Measurements from ENCODE around the gene TRIM28.
"Not testable (repeated sequence)": the region's sequence is repeated elsewhere in the genome, so short reads cannot be mapped to it uniquely, and the experiment has no call there.

The TRIM28 gene

DNA sequence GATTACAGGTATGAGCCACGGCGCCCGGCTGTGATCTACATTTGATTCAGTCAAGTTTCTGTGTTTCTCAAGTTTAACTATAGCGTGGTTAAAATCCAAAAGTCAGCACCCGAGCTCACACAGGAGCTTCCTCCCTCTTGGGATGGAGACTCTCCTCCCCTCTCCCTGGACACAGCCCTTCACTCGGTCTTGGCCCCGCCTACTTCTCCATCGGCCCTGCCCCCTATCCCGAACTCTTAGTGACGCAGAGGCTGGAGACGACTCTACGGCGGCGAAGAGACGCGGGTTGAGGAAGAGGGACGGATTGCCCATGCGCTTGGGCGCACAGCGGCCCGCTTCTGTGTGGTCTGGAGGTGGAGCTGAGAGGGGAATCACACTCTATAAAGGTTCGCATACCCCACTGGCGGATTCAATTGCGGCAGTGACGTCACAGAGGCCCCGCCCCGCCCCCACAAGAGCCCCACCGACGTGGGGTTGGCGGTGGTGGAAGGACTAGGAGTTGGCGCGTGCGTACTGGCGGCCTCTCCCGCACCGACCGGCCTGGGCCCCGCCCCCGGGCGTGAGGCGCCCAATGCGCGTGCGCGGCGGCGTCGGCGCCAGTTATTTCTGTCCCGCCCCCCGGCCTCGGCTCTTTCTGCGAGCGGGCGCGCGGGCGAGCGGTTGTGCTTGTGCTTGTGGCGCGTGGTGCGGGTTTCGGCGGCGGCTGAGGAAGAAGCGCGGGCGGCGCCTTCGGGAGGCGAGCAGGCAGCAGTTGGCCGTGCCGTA is at the start of gene TRIM28:
TRIM28 (plus strand) TSS at position 239 of the 765 bp plus-strand sequence. CDS start 694 bp downstream, outside the sequence.
- DNase-seq: peak; percentile 99

DNA sequence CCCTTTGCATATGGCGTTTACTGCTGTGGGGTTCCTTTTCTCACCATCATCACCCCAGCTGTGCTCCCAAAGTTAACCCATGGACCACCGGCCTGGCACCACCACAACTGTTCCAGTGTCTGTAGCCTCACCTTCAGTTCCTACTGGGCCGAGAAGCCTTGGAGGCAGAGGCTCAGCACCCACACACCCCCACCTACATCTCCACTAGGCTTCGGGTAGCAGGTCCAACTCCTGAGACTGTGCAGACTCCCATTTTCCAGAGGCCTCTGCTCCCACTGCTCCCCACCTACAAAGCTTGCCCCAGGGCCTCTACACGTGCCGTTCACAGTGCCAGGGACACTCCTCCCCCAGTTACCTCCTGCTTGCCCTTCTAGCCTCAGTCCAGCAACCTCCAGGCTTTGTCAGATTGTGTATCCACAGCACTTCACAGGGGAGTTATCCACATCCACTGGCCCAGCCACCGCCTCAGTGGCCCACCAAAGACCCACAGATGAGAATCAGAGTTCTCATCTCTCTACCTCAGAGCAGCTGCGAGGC is 46.2 kb upstream of the TRIM28 start:
- DNase-seq: no peak

DNA sequence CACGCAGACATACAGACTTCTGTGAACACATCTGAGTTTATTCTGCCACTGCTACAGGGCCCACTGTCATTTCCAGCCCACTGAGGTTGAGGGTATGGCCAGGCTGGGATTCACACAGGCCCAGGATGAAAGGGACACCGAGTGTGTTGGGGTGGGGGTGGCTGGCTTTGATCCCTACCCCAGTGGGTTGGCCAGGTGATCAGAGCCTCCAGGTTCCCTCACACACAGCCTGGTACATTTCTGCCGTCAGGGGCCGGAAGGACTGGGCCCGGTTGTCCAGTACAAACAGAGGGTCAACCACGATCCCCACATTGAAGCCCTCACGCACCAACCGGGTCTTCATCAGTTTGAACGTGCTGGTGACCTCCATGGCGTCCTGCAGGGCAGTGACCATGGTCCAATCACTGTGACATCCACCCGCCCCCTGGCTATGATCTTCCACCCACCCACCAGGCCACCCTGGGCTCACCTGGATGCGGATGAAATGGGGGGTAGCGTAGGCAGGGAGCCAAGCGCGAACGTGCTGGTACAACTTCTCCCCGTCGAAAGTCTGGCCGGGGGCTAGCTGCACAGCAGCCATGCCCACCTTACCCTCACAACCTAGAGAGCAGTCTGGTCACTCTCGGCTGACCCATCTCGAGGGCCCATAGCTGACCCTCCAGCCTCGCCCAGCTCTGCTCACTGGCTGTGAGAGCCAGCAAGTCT is 45.4 kb upstream of the TRIM28 start:
- DNase-seq: no peak

DNA sequence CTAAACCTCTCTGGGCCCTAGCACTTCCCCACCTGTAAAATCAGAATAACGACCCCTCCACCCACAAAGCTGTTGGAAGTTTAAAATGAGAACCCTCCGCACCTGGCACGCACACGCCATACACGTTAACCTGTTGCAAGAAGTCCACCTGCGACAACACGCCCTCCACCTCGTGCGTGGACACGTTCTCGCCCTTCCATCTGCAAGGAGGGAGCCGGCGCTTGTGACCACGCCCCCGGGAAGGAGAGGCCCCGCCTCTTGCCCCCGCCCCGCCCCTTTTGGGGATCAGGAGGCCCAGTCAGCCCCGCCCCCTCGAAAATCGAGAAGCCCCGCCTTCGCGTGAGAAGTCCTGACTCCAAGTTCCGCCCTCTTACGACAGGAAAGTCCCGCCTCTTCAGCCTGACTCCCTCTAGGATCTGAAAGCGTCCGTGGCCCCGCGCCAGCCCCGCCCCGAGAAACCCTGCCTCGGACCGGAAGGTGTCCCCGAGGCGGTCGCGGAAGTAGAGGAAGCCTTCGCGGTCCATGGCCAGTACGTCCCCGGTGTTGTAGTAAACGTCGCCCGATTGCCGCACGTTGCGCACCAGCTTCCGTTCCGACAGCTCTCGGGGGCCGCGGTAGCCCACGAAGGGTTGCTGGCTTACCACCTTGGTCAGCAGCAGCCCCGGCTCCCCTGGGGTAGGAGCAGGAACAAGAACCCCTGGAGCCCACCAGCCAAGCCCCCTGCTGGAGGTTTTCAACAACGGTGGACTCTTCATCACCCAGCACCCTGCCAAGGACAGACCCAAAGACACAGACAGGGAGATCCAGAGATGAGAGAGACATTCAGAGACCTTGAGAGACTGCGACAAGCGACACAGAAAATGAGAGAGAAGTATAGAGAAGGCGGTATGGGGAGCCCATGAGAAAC is 44.6 kb upstream of the TRIM28 start:
- peak; percentile 96 for DNase-seq

DNA sequence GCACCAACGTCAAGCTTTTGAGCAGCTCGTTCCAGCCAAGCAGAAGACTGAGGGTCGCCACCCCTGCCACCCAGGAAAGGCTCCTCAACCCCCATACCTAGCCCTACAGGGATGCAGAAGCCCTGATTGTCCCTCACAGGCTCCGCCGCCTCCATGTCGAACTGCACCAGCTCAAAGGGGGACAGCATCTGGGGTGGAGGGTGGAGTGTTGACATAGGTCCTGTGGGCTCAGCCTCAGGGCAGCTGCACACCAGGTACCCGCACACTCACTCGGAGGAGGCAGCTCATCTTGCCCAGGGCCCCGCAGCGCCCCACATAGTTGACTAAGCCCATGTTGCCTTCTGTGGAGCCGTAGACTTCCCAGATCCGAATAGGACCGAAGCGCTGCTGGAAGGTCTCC is 43.6 kb upstream of the TRIM28 start:
- no peak for DNase-seq

DNA sequence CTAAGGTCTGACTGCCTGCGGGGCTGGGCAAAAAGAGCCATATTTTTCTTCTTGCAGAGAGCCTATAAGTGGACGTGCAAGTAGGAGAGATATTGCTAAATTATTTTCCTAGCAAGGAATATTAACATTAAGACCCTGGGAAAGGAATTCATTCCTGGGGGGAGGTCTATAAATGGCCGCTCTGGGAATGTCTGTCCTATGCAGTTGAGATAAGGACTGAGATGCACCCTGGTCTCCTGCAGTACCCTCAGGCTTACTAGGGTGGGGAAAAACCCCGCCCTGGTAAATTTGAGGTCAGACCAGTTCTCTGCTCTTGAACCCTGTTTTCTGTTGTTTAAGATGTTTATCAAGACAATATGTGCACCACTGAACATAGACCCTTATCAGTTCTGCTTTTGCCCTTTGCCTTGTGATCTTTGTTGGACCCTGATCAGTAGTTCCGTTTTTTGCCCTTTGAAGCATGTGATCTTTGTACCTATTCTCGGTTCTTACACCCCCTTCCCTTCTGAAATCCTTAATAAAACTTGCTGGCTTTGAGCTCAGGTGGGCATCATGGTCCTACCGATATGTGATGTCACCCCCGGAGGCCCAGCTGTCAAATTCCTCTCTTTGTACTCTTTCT is 36.2 kb upstream of the TRIM28 start:
- not testable (repeated sequence) for DNase-seq

DNA sequence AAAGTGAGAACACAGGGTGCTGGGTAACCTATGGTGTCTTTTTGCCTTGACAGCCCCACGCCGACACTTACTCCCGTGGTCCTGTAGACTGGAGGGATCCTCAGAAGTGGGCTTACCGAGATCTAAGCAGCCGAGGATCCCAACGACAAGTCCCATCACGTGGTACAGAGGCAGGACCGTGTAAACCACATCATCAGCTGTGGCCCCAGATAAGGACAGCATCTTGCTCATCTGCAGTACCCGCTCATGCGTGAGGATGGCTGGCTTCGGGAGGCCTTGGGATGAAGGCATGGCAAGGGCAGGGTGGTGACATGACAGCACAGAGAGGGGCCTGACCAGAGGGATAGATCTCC is 34.2 kb upstream of the TRIM28 start:
- no peak for DNase-seq

DNA sequence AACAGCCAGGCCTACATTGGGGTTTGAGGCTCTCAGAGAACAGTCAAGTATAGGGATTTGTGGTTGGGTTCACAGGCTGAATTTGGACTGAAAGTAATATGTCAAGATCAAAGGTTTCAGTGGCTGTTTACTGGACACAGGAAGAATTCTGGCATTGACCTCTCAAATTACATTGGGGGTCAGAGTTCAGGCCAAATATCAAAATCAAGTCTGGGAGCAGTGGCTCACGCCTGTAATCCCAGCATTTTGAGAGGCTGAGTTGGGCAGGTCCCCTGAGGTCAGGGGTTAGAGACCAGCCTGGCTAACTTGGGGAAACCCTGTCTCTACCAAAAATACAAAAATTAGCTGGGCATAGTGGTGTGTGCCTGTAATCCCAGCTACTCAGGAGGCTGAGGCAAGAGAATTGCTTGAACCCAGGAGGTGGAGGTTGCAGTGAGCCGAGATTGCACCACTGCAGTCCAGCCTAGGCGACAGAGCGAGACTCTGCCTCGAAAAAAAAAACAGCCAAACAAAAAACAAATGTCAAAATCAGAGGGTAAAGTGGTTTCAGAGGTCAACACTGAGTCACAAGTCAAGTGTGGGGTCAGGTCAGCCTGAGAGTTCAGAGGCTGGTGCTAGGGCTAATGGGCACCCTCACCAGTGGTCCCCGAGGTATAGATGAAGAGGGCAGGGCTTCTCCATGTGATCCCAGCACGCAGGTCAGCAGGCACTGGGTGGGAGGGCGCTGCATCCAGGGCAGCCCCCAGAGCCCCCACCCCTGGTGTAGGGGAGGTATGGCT is 33.6 kb upstream of the TRIM28 start:
- DNase-seq: no peak

DNA sequence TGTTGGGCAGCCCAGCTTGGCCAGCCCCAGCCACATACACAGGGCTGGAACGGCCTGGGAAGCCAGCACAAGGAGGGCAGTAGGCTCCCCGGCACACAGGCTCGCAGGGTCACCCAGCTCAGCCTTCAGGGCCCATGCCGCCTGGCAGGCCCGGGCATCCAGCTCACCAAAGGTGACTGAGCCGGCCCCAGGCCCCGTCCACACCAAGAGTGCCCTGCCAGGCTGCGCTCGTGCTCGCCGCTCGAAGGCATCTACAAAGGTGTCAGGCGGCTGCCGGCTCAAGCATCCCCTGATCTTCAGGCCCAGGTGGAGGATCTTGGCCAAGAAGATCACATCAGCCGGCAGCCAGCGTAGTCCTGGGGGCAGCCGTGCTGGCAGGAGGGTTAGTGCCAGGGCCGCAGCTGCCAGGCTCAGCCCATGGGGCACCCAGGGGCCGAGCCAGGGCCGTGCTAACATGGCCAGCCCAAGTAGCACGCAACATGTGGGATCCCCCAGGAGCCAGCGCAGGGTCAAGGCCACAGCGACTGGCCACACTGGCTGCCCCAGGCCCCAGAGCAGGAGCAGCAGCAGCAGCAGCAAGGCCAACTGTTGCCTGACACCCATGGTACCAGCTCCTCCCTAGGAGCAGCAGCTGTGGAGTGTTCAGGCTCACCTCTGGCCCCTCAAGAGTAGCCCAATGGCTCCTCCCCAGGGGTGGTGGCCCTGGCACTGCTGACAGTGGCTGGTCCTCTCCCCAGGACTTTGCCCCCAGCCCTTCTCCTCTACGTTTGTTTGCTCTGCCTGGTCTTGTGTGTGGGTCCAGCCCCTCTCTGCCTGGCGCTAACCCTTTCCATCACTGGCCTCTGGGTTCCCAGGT is 32.3 kb upstream of the TRIM28 start, which contains the start of gene SLC27A5:
SLC27A5 (minus strand) TSS at position 640 of the 856 bp plus-strand sequence; CDS start at position 603, 37 bp downstream.
- DNase-seq: no peak

DNA sequence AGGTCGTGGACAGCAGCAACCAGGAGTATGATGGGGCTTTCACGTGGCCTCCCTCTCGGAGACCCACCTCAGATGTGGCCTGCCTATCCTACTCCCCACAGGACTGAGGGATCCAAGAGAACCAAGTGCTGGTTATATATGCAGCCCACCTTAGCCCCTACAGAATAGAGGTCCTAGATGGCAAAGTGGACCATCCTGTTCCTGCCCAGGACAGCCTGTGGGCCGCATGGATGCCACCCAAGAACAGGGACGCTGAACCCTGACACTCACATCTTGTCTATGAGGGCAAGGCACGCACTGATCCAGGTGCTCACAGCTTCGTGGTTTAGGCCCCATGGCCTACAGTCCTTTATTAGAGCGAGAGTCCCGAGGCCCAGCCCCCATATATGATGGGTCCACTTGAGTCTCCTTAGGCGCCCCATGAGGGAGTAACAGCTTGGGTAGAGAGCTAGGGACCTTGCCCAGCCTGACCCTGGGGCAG is 30.6 kb upstream of the TRIM28 start:
- no peak for DNase-seq

DNA sequence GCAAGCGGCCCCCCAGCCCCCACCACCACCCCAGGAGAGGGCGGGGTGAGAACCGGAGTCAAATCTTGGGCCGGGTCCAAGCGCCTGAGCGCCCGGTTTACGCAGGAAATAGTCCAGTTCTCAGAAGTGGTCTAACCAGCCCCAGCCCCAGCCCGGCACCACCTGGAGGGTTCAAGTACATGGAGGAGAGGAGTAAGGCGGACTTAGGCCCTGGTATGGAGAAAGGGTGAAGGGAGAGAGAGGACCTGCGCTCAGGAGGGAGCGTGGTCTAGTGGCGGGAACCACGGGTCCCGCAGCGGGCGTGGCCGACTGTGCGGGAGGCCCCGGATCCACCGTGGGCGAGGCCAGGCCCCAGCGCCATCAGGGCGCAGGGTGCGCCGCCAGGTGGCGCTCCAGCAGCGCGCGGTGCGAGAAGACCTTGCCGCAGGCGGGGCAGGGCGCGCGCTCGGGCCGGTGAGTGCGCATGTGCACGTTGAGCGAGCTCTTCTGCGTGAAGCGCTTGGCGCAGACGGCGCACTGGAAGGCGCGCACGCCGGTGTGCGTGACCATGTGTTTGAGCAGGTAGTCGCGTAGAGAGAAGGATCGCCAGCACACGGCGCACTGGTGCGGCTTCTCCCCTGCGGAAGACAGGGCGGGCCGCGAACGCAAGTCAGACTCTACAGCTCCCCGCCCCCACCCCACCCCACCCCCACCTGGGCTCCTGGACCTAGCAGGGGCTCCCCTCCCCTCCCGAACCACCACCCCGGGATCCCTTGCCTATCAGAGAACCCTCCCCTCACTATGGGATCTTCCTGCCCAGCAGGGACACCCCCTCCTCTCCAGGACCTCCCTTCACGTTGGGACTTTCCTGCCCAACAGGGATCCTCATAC is 29.9 kb upstream of the TRIM28 start:
- peak; percentile 92 for DNase-seq

DNA sequence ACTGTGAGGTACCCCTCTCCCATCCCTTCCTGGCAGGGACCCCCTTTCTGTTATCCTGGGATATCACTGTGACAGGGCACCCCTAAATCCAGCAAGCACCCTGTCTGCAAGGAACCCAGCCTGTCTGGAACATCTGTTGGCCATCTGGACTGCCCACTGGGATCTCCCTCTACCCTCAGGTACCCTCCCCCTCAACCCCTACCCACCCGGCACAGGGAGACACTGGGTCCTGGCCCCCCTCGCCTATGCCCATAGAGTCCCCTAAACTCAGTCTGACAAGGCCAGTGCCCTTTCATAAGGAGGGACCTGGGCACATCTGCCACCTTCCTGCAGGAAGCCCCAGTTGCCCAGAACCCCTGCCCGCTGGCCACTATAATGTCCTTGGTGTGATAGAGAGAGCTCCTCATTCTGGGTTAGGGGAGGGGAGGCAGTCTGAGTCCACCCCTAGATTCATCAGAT is 29.3 kb upstream of the TRIM28 start:
- no peak for DNase-seq

DNA sequence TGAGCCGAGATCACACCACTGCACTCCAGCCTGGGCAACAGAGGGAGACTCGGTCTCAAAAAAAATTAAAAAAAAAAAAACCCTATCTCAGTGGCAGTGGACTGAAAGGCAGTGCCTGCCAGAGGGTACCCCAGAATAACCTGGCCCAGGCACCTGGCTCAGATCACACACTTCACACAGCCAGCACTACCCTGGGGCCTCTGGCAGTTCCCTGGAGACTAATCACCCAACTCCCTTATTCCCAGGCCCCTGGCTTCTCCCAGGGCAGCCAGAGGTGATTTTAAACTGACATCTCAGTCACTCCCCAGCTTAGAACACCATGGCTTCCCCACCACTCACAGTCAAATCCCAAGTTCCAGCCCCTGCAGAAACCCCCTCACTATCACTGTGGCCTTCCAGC is 28.6 kb upstream of the TRIM28 start:
- DNase-seq: no peak

DNA sequence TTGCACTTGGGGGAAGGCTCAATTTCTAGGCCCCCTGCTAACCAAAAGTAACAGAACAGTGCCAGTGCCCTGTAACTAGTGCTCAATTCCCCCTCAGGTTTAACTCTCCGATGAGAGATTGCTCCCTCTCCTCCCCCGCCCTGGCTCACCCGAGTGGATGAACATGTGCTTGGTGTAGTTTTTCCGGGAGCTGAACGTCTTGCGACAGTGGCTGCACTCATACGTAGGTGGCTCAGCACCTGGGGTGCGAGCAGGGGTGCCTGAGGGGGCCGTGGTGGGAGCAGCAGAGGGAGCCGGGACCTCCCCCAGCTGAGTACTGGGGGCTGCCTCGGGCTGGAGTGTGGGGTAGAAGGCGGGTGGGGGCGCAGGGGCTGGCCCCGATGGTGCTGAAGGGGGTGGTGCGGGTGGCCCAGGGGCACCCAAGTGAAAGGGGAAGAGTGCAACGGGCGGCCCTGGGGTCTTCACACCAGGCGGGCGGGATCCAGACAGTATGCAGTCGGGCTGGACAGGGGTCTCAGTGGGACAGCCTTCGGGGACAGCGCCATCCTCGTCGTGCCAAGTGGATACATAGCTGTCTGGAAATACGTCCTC is 27.5 kb upstream of the TRIM28 start:
- DNase-seq: no peak

DNA sequence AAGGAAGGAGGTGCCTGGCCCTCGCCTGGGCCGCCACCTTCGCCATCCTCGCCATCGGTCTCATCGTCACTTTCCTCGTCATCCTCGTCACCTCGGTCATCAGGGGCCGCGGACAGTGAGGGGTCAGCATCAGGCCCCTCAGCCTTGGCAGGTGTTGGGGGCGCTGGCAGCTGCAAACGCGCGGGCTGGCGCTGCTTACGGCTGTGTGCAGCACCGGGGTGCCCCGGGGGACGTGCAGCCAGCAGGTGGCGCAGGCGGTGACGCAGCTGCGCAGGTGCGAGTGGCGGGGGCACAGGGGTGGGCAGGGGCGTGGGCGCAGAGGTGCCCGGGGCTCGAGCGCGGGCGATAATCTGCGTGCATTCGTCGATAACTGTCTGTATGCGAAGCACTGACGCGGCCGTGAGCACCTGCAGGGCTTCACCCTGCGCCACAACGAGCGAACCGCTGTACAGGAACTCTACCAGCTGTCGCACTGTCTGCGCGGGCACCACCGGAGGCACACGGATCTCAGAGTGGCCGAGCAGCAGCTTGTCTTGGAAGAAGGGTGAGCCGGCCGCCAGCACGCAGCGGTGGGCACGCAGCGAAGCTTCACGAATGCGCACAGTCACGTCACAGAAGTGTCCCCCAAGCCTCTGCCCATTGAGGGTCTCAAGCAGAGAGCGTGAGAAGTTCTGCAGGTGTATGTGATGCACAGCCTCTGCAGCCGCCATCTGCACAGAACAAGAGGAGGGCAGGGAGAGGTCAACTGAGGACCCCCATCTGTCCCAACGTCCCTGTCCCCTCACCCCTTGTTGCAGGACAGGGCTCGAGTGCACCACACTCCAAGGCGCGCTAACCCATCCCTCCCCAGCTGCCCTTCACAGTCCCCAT is 26.7 kb upstream of the TRIM28 start:
- DNase-seq: no peak

DNA sequence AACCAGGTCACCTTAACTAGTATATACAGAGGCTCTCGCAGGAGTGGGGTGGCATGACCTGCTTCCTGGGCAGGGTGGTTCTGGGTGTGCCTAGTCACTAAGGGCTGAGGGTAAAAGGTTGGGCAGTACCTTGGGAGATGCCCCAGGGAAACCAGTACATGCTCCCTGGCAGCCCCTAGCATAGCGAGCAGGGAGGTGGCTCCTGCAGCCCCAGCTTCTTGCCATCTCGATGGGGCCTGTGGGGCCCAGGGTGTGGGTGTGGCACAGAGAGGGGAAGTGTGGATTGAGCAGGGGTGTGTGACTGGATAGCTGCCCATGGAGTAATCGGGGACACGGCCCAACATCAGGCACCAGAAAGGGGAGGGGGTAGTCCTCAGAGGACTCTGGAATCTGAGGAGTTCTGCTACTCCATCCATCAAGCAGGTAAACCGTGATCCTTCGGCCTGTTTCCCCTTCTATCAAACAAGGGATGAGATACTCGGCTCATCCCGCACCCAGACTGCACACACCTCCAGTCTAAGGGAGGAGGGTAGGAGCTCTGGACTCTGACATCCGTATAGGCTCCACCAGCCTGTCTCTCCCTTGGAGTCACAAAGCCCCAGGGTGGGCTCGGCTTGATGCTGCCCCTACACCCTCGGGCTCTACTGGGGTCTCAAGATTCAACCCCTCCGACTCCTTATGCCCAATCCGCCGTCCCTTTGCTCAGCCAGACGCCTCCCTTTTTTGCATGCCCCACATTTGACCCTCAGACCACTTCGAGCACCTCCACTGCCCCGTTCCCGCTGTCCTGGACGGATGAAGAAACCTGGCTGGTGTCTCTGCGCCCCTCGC is 25.4 kb upstream of the TRIM28 start:
- no peak for DNase-seq

DNA sequence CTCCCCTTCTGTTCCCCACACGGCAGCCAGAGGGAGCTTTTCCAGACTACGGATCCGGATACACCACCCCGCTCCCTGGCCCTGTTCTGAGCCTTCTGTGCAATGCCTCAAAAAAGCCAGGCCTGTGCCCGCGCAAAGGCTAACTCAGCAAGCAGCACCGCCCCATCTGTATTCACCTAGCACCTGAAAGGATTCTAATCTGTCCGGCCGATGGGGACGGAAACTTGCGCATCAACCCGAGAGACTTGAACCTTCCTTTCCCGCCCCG is 24.8 kb upstream of the TRIM28 start:
- peak; percentile 42 for DNase-seq
